Measurements from ENCODE around the gene SBF1. TPM values are rescaled to one million over a fixed set of nuclear protein-coding genes. Genes with fewer than 3 reads are reported as not detected.

The SBF1 gene
- total RNA-seq, 4 donors from 2014 or later: 92.5 to 137 (median 115) TPM

DNA sequence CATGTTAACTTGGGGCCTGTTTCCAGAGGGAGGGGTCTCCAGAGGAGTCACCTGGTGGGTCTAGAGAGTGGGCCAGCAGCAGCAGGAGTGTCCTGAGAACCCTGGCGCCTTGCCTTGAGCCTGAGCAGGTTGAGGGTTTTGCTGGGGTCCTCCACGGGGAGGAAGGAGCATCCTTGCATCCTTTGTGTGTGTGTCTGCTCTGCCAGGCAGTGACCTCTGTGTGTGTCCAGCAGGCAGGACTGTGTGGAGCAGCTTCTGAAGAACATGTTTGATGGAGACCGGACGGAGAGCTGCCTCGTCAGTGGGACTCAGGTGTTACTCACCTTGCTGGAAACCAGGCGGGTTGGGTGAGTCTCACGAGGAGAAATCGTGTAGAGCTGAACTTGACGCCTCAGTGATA lies 55.7 kb downstream of the SBF1 start:
- 94% methylated on average over 8 of the region's 9 CpGs for WGBS
- no peak overlapping the region for H3K4me3 ChIP-seq
- peaks cover 98% of the 10 kb centered on the region for H3K36me3 ChIP-seq
- H3K27ac ChIP-seq: no peak overlapping the region
- H3K27me3 ChIP-seq: no peaks in the 10 kb centered on the region
- no peak for DNase-seq (ENCODE audit: low spot score in 2 of 2)
- H3K9me3 ChIP-seq: no peaks in the 10 kb centered on the region
- no peaks in the 10 kb centered on the region for H3K4me1 ChIP-seq
- TF ChIP-seq EP300 (IDR thresholded peaks at IDR 0.05) (no peak), CTCF (IDR thresholded peaks at IDR 0.05) (no peak), POLR2A (IDR thresholded peaks at IDR 0.05) (no peak), POLR2AphosphoS5 (IDR thresholded peaks at IDR 0.05) (no peak)

DNA sequence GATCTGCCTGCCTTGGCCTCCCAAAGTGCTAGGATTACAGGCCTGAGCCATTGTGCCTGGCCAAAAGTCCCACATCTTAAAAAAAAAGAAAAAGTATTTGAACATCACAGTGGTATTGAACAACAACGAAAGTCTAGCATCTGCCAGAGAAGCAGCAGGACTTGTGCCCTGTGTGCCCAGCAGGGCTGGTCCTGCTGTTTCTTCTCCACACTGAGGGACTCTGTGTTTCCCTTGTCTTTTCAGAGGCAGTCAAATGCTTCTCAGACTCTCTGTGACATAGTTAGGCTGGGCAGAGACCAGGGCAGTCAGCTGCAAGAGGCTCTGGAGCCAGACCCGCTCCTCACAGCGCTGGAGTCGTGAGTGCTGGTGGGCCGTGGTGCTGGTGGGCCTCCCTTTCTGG lies 56.2 kb downstream of the SBF1 start:
- H3K27me3 ChIP-seq: no peaks in the 10 kb centered on the region
- no peak for TF ChIP-seq EP300 (IDR thresholded peaks at IDR 0.05)
- TF ChIP-seq CTCF (IDR thresholded peaks at IDR 0.05): no peak
- TF ChIP-seq POLR2A (IDR thresholded peaks at IDR 0.05): no peak
- no peak for TF ChIP-seq POLR2AphosphoS5 (IDR thresholded peaks at IDR 0.05)
- no peaks in the 10 kb centered on the region for H3K9me3 ChIP-seq
- no peaks in the 10 kb centered on the region for H3K4me1 ChIP-seq
- H3K36me3 ChIP-seq: peaks cover 98% of the 10 kb centered on the region
- DNase-seq (ENCODE audit: low spot score in 2 of 2): no peak
- H3K4me3 ChIP-seq: no peak overlapping the region
- WGBS: 88% methylated on average over 1 of the region's 5 CpGs
- no peak overlapping the region for H3K27ac ChIP-seq

- no peaks in the 10 kb centered on the region for H3K9me3 ChIP-seq
- H3K4me1 ChIP-seq: no peaks in the 10 kb centered on the region
- peaks cover 90% of the 10 kb centered on the region for H3K36me3 ChIP-seq
- H3K27ac ChIP-seq: no peak overlapping the region
- DNase-seq (ENCODE audit: low spot score in 2 of 2): no peak
- TF ChIP-seq POLR2AphosphoS5 (IDR thresholded peaks at IDR 0.05): no peak
- TF ChIP-seq CTCF (IDR thresholded peaks at IDR 0.05): no peak
- TF ChIP-seq EP300 (IDR thresholded peaks at IDR 0.05): no peak
- TF ChIP-seq POLR2A (IDR thresholded peaks at IDR 0.05): no peak
- no peak overlapping the region for H3K4me3 ChIP-seq
- H3K27me3 ChIP-seq: no peaks in the 10 kb centered on the region
- WGBS: 89% methylated on average over 6 of the region's 13 CpGs
These were observed 57.2 kb downstream of the SBF1 start for GRCh38 chr22:50417411-50418210.

GRCh38 chr22:50416996-50417395 lies 57.8 kb downstream of the SBF1 start:
- no peak overlapping the region for H3K27ac ChIP-seq
- 95% methylated on average over 8 of the region's 8 CpGs for WGBS
- TF ChIP-seq CTCF (IDR thresholded peaks at IDR 0.05) (no peak), POLR2AphosphoS5 (IDR thresholded peaks at IDR 0.05) (no peak), EP300 (IDR thresholded peaks at IDR 0.05) (no peak), POLR2A (IDR thresholded peaks at IDR 0.05) (no peak)
- H3K4me1 ChIP-seq: peaks cover 4% of the 10 kb centered on the region
- H3K9me3 ChIP-seq: no peaks in the 10 kb centered on the region
- no peaks in the 10 kb centered on the region for H3K27me3 ChIP-seq
- no peak for DNase-seq (ENCODE audit: low spot score in 2 of 2)
- H3K4me3 ChIP-seq: no peak overlapping the region
- peaks cover 84% of the 10 kb centered on the region for H3K36me3 ChIP-seq

GRCh38 chr22:50415426-50415825 lies 59.4 kb downstream of the SBF1 start:
- Histone ChIP-seq H3K27me3 (no peaks in the 10 kb centered on the region), H3K9me3 (no peaks in the 10 kb centered on the region), H3K4me1 (peaks cover 6% of the 10 kb centered on the region), H3K36me3 (peaks cover 76% of the 10 kb centered on the region), H3K27ac (no peak overlapping the region), H3K4me3 (no peak overlapping the region)
- TF ChIP-seq EP300 (IDR thresholded peaks at IDR 0.05): no peak
- TF ChIP-seq POLR2A (IDR thresholded peaks at IDR 0.05): no peak
- no peak for TF ChIP-seq POLR2AphosphoS5 (IDR thresholded peaks at IDR 0.05)
- no peak for TF ChIP-seq CTCF (IDR thresholded peaks at IDR 0.05)
- 91% methylated on average over 11 of the region's 12 CpGs for WGBS
- DNase-seq (ENCODE audit: low spot score in 2 of 2): no peak
